Vein endothelial cell (primary cell): ENCODE data around the gene FIZ1. TPM values are rescaled to one million over a fixed set of nuclear protein-coding genes. Genes with fewer than 3 reads are reported as not detected.

Source experiments
- total RNA-seq: library from RNA; depleted of rRNA; stranded (reverse); fragments of >200 nt; gene quantifications from 2 replicates; pipeline ENCODE4 v1.2.3, GENCODE V29; 2012

Gene FIZ1
- total RNA-seq = 3.9 and 4.9 TPM in 2 replicates

GRCh38 chr19:55599468-55599841 lies at the start of gene FIZ1:
Gene FIZ1 (minus strand): TSS chr19:55599517. CDS start chr19:55597865, 1,652 bp downstream.

GRCh38 chr19:55647732-55648584 lies 48.6 kb upstream of the FIZ1 start, which contains the start of gene CCDC106:
Gene CCDC106 (plus strand): TSS chr19:55648212. CDS start chr19:55649047, 835 bp downstream.

GRCh38 chr19:55643003-55643886 lies 43.9 kb upstream of the FIZ1 start, which contains the start of gene ZNF581:
Gene ZNF581 (plus strand): TSS chr19:55643649. CDS start chr19:55644572, 923 bp downstream.

GRCh38 chr19:55640577-55641425 lies 41.5 kb upstream of the FIZ1 start, which contains the start of gene ZNF580:
Gene ZNF580 (plus strand): TSS chr19:55641002. CDS start chr19:55642509, 1,507 bp downstream.

GRCh38 chr19:55624109-55625003 lies 25.0 kb upstream of the FIZ1 start, which contains the start of gene ZNF784:
Gene ZNF784 (minus strand): TSS chr19:55624566. CDS start chr19:55624561, 5 bp downstream.

GRCh38 chr19:55605637-55606470 lies 6.5 kb upstream of the FIZ1 start, which contains the start of gene ZNF865:
Gene ZNF865 (plus strand): TSS chr19:55605647. CDS start chr19:55613619, 7,972 bp downstream.

GRCh38 chr19:55599842-55600661 lies 735 bp upstream of the FIZ1 start, which contains the start of gene ZNF524:
Gene ZNF524 (plus strand): TSS chr19:55600288. CDS start chr19:55602113, 1,825 bp downstream.

GRCh38 chr19:55580628-55581144 lies 18.6 kb downstream of the FIZ1 start, which contains the start of gene ZNF579:
Gene ZNF579 (minus strand): TSS chr19:55580848. CDS start chr19:55579639, 1,209 bp downstream.

GRCh38 chr19:55545443-55545842 lies 53.9 kb downstream of the FIZ1 start, which contains the start of gene SBK3:
Gene SBK3 (minus strand): TSS chr19:55545543. CDS start chr19:55545543, 0 bp downstream.

Other genes with a start within 250 kb of the FIZ1 start
- not detected in 2 replicates for gene COX6B2, start 244.8 kb downstream of the FIZ1 start, total RNA-seq
- gene GARIN5B, start 236.3 kb downstream of the FIZ1 start, total RNA-seq = not detected in 2 replicates
- 0.33 TPM in 1 of 2 replicates, not detected in the other for gene IL11, start 229.1 kb downstream of the FIZ1 start, total RNA-seq
- not detected in 2 replicates for gene TMEM190, start 222.7 kb downstream of the FIZ1 start, total RNA-seq
- 0.33 TPM in 1 of 2 replicates, not detected in the other for gene TMEM238, start 215.2 kb downstream of the FIZ1 start, total RNA-seq
- 445 and 511 TPM in 2 replicates for gene RPL28, start 213.6 kb downstream of the FIZ1 start, total RNA-seq
- gene UBE2S, start 191.7 kb downstream of the FIZ1 start, total RNA-seq = 106 and 121 TPM in 2 replicates
- not detected in 2 replicates for gene SHISA7, start 156.2 kb downstream of the FIZ1 start, total RNA-seq
- 60.9 and 67.6 TPM in 2 replicates for gene ISOC2, start 137.9 kb downstream of the FIZ1 start, total RNA-seq
- gene C19orf85, start 134.8 kb downstream of the FIZ1 start, total RNA-seq = not detected in 2 replicates
- gene ZNF628, start 122.9 kb downstream of the FIZ1 start, total RNA-seq = 2.5 and 9.8 TPM in 2 replicates
- 10.7 and 15.7 TPM in 2 replicates for gene NAT14, start 114.3 kb downstream of the FIZ1 start, total RNA-seq
- 0.33 and 0.57 TPM in 2 replicates for gene SSC5D, start 111.1 kb downstream of the FIZ1 start, total RNA-seq
- gene SBK2, start 62.4 kb downstream of the FIZ1 start, total RNA-seq = not detected in 2 replicates
- gene SBK3, start 54.0 kb downstream of the FIZ1 start, total RNA-seq = under 0.01 and 0.10 TPM in 2 replicates
- 5.1 and 11.8 TPM in 2 replicates for gene ZNF579, start 18.7 kb downstream of the FIZ1 start, total RNA-seq
- gene ZNF524, start 771 bp upstream of the FIZ1 start, total RNA-seq = 11.9 and 13.7 TPM in 2 replicates
- gene ZNF865, start 6.1 kb upstream of the FIZ1 start, total RNA-seq = 1.2 and 2.0 TPM in 2 replicates
- 4.5 and 6.5 TPM in 2 replicates for gene ZNF784, start 25.0 kb upstream of the FIZ1 start, total RNA-seq
- gene ZNF580, start 41.5 kb upstream of the FIZ1 start, total RNA-seq = 6.9 and 7.4 TPM in 2 replicates
- 20.1 and 34.9 TPM in 2 replicates for gene ZNF581, start 44.1 kb upstream of the FIZ1 start, total RNA-seq
- 9.4 and 14.0 TPM in 2 replicates for gene CCDC106, start 48.7 kb upstream of the FIZ1 start, total RNA-seq
- 109 and 121 TPM in 2 replicates for gene U2AF2, start 55.5 kb upstream of the FIZ1 start, total RNA-seq
- gene EPN1, start 75.7 kb upstream of the FIZ1 start, total RNA-seq = 59.1 and 74.6 TPM in 2 replicates
- gene NLRP9, start 138.9 kb upstream of the FIZ1 start, total RNA-seq = not detected in 2 replicates
- gene RFPL4A, start 159.6 kb upstream of the FIZ1 start, total RNA-seq = 2.3 TPM in 1 of 2 replicates, not detected in the other
- gene RFPL4AL1, start 169.6 kb upstream of the FIZ1 start, total RNA-seq = 0.33 TPM in 1 of 2 replicates, not detected in the other
- under 0.01 TPM in 1 of 2 replicates, not detected in the other for gene NLRP11, start 232.5 kb upstream of the FIZ1 start, total RNA-seq
- not detected in 2 replicates for gene NLRP4, start 237.0 kb upstream of the FIZ1 start, total RNA-seq